WI38 (cell line): ENCODE data around the gene CHD9.

ENCODE experiments used
- H3K4me3 ChIP-seq: 2 replicates; pipeline ENCODE4 v1.5.1; 2011; ENCODE audit warnings: low read depth, mild to moderate bottlenecking, control low read depth, low read length
- CTCF ChIP-seq: IDR thresholded peaks from 2 replicates; pipeline ENCODE4 v1.5.1; 2012; ENCODE audit warnings: low read depth, mild to moderate bottlenecking, control low read depth, low read length

Gene CHD9

GRCh38 chr16:53052519-53053501 is 2.0 kb upstream of the CHD9 start, which contains the start of gene CHD9NB:
TSS of gene CHD9NB (minus strand) at chr16:53052897. CDS start at chr16:53044158, 8,739 bp downstream.
- no peak for TF ChIP-seq CTCF
- H3K4me3 ChIP-seq = peak within 1 kb of the TSS; percentile 43

- H3K4me3 ChIP-seq = peak overlapping the region; percentile 74
- TF ChIP-seq CTCF = no peak
Observed at GRCh38 chr16:53053967-53054669, 673 bp upstream of the CHD9 start.

GRCh38 chr16:53055541-53056391 is 975 bp downstream of the CHD9 start:
- peak overlapping the region; percentile 74 for H3K4me3 ChIP-seq
- TF ChIP-seq CTCF = no peak

GRCh38 chr16:53056392-53056881 is 1.6 kb downstream of the CHD9 start:
- TF ChIP-seq CTCF = no peak
- peak overlapping the region; percentile 74; the same call in 1 of the 2 replicates for H3K4me3 ChIP-seq

GRCh38 chr16:53057658-53058057 is 2.9 kb downstream of the CHD9 start:
- H3K4me3 ChIP-seq = no peak overlapping the region
- no peak for TF ChIP-seq CTCF

- TF ChIP-seq CTCF = no peak
- no peak overlapping the region for H3K4me3 ChIP-seq
Observed at GRCh38 chr16:53058441-53058840, 3.6 kb downstream of the CHD9 start.
